Activated CD8-positive, alpha-beta memory T cell treated with anti-CD3 and anti-CD28 coated beads, Interleukin-2, amount 50 U/mL, for 24 hours (primary cell): ENCODE measurements around the gene DDX20.
A peak's percentile ranks its signal among the peaks of the same experiment; 100 is the strongest.

Experiments used
- DNase-seq: peaks from one replicate; pipeline ENCODE4 v3.0.0-alpha.2; 2020; ENCODE audit errors: extremely low read depth

The DDX20 gene, protein sequence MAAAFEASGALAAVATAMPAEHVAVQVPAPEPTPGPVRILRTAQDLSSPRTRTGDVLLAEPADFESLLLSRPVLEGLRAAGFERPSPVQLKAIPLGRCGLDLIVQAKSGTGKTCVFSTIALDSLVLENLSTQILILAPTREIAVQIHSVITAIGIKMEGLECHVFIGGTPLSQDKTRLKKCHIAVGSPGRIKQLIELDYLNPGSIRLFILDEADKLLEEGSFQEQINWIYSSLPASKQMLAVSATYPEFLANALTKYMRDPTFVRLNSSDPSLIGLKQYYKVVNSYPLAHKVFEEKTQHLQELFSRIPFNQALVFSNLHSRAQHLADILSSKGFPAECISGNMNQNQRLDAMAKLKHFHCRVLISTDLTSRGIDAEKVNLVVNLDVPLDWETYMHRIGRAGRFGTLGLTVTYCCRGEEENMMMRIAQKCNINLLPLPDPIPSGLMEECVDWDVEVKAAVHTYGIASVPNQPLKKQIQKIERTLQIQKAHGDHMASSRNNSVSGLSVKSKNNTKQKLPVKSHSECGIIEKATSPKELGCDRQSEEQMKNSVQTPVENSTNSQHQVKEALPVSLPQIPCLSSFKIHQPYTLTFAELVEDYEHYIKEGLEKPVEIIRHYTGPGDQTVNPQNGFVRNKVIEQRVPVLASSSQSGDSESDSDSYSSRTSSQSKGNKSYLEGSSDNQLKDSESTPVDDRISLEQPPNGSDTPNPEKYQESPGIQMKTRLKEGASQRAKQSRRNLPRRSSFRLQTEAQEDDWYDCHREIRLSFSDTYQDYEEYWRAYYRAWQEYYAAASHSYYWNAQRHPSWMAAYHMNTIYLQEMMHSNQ

DNA sequence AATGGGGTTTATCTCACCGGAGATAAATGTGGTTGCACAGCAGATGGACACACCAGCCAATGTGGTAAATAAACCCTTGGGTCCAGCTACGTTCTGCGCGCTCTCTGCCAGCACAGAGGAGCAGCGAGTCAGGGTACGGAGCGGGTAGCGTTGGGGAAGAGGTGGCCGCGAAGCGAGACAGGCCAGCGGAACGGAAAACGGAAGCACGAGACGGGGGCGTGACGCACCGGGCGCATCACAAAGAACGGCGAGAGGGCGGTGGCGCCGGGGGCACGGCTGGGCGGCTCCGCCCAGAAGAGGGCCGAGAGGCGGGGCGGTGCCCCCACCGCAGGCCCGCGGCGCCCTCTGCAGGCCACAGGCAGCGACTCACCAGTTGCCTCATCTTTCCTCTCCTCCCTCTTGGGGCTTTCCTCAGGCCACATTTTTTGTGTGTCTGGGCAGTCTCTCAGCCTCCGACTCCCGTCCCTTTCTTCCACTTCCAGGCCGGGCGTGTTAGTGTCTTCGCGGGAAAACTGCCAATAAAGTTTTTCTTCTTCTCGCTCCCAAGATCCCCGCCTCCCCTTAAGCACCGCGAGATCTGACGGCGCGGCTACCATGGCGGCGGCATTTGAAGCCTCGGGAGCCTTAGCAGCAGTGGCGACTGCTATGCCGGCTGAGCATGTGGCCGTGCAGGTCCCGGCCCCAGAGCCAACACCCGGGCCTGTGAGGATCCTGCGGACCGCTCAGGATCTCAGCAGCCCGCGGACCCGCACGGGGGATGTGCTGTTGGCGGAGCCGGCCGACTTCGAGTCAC lies at the start of gene DDX20:
Gene DDX20, plus strand, starts transcription at position 571 of the 793 bp plus-strand sequence. Its CDS starts 24 bp downstream, at position 595.
- DNase-seq: peak; percentile 78

- no peak for DNase-seq
Measured at GRCh38 chr1:111706921-111707320, 48.8 kb upstream of the DDX20 start.

GRCh38 chr1:111707906-111708305 lies 47.8 kb upstream of the DDX20 start:
- no peak for DNase-seq

GRCh38 chr1:111709986-111710385 lies 45.7 kb upstream of the DDX20 start:
- DNase-seq: no peak

GRCh38 chr1:111716333-111716732 lies 39.4 kb upstream of the DDX20 start:
- DNase-seq: no peak

DNA sequence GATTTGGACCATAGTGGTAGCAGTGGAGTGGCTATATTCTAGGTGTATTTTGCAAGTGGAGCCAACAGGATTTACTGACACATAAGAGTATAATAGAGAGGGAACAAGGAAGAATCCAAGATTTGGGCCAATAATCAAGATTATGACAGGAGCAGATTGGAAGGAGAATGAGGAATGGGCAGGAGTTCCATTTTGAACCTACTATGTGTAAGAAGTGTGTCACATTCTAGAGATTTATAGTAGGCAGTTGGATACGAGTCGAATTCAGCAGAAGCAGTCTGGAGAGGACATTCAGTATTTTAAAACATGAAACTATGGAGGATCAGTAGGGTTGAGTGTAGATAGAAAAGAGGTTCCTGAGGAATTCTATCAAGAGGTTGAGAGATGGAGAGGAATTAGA lies 38.3 kb upstream of the DDX20 start:
- DNase-seq: no peak

DNA sequence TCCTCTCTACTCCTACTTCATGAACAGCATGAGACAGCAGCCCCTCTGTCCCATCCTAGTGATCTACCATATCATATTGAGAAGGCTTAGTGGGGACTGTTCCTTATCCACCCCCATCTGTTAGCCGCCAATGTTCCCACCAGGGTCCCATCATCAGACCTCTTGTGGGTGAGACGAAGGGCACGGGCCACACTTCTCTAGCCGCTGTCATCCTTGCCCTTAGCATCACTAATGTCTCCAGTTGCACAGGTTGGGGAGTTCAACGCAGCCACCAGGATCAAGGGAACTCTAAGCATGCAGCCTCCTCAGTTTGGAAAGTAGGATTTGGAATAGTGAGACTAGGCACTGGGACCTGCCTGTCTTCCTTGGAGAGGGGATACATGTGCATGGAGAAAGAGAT lies 36.6 kb upstream of the DDX20 start:
- no peak for DNase-seq

DNA sequence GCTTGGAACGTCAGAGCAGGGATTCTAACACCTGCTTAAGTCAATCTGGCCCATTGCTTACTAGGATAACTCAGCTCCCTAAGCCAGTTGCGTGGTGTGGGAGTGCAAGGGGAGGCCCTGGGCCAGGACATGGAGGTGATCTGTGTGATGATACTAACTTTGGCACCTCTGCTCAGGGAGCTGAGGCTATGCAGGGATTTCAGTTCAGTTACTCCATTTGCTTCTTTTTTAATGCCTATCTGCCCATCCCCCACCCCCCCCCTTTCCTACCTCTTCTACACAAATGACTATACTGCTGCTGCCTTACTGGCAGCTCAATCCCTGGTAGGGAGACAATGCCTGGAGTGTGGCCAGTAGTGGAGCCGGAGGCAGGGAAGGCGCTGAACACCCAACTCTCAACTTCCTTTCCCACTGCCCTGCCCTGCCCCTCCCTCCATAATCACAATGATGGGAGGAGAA lies 36.0 kb upstream of the DDX20 start:
- no peak for DNase-seq

- no peak for DNase-seq
Measured at GRCh38 chr1:111720274-111720976, 35.3 kb upstream of the DDX20 start.

DNA sequence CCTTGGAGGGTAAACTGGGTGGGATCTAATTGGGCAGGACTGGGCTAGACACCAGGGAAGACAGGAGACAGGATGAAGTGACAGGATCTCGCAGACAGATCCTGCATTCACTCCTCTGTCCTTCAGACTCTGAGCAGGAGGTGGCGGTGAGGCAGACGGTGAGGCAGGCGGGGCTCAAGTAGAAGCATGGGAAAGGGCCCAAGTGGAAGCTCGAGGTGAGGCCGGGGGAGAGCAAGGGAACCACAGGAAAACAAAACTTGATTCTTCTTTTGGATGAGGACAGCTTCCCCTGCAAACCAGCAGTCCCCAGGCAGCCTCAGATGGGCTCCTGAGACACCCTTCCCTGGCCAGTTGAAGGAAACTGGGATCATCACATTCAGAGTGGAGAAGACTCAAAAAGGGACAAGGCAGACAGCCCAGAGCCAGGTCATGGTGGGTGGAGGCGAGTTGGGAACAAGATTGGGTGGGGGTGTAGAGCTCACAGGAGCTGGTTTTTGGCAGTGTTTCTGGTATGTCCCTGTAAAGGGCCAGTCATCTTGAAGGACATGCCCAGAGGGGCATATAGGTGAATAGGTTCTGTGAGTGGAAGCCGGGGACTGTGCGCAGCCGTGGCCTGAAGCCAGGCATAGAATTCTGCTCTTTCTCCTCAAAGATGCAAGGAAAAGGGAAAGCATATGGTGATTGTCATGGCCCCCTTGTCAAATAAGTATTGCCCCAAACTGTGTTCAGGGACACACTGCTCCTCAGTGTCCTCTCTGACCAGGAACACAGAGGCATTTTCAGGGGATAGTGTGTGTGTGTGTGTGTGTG lies 34.5 kb upstream of the DDX20 start:
- no peak for DNase-seq

DNA sequence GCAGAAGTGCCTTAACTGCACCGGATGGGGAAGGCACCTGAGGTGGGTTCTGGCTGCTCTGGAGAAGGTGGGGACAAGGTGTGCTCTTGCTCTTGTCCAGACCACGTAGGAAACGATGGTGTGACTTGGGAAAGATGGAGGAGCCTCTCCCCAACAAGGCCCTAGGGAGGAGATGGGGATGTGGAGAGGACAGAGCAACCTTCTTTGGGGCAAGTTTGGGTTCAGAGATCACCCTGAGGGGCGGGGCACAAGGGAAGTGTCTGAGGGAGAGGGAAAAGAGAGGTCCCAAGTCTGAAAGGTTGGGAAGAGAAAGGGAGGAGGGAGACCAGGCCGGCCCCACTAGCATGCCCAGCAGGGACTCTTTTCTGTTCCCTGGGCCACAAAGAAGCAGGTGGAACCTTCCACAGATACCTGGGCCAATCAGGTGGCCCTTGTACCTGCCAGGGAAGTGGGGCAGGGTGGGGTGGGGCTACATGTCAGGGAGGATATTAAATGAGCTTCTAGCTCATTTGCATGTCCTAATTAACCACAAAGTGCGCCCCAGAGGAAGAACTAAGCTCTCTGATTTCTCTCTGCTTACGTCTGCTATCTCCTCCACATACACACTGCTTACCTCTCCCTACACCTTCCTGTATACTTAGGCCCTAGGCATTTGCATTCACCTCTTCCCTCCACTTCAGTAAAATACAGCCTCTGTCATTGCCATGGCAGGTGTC lies 32.5 kb upstream of the DDX20 start:
- DNase-seq: no peak

- DNase-seq: no peak
Measured at GRCh38 chr1:111723871-111724270, 31.8 kb upstream of the DDX20 start.

- no peak for DNase-seq
Measured at GRCh38 chr1:111725192-111725591, 30.5 kb upstream of the DDX20 start.

DNA sequence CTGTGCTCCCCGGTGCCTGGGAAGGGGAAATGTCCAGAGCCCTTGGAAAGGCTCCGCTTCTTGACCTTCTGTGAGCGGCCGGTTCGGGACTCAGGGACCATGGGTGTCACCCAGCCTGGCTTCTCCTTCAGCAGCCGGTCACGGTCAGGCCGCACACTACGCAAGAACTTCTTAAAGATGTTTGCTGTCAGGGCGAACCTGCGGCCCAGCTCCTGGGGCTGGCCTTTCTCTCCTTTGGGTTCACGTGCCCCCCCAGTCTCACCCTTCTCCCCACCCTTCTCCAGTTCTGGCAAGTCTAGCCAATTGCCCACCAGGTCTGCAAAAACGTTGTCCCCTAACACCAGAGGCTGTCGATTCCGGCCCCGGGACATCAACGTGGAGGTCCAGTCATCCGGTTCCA lies 28.6 kb upstream of the DDX20 start:
- DNase-seq: no peak

DNA sequence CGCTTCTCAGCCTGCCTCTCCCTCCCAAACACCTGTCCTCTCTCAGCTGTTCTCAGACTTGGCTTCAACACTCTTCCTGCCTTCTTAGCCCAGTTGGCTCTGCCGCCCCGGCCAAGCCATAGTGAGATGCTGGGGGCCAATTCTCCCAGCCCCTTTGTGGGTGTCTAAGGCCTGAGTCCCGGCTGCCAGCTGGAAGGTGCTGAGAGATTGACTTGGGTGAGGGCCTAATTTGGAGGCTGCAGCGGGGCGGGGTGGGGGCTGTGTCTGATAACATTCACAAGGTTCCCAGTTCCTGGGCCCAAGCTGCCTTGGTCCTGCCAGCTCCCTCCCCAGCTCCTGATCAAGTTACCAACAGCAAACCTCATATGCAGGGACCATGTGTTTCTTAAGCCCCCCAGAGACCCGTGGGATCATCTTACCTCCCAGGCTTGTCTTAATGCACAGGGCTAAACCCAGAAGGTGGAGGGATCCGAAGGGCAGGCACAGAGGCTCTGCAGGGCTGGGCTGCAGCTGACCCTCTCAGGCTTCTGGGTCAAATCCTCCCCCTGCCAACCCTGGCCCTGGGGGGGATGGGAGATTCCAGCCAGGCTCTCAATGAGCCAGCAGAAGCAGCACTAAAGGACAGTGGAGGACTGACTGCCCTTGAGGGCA lies 26.3 kb upstream of the DDX20 start:
- no peak for DNase-seq

DNA sequence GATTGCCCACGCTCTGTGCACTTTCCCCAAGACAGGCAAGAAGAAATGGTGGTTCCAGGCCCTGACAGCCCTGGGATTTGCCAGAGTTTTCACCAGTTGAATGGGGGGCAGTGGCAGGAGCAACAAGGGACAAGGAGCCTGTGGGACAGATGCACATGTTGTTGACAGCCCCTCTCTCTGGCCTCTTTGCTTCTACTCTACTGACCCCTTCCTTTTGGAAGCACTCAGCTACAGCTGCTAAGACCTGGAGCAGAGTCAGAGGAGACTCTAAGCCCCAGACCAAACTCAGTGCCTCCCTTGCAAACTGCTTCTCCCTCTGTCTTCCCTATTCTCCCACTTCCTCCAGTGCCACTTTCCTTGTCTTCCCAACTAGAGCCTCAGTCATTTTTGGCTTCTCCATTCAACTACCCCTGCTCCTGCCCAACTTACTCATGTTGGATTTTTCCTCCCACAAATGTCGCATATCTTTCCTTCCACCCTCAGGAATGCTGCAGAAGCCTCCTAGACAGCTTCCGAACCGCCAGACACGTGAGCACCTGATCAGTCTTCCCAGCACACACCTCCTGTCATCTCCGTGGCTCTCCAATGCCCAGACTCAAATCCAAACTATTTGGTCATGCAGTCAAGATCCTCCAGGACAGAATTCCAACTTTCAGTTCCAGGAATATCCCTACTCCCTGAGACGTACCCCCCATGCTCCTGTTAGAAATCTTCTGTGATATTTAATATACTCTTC lies 25.6 kb upstream of the DDX20 start:
- DNase-seq: no peak

- no peak for DNase-seq
Measured at GRCh38 chr1:111730706-111731105, 25.0 kb upstream of the DDX20 start.

GRCh38 chr1:111731956-111732355 lies 23.7 kb upstream of the DDX20 start:
- no peak for DNase-seq

- DNase-seq: no peak
Measured at GRCh38 chr1:111732718-111733117, 23.0 kb upstream of the DDX20 start.
